SK-N-SH treated with all-trans-retinoic acid at 6 μM for 48 hours (cell line): Measurements from ENCODE around the gene TRIM31.

Source experiments
- ATAC-seq: fragments of 200-7000 bp; cut with Tn5 transposase; 3 replicates; pipeline ENCODE4 v1.9.1; 2020; ENCODE audit warnings: mild to moderate bottlenecking, moderate library complexity
- CREB5 ChIP-seq: fragments of 250-450 bp; sonication (Bioruptor Pico); IDR thresholded peaks from 2 replicates; pipeline ENCODE4 v1.5.1; 2020; ENCODE audit warnings: low read depth, mild to moderate bottlenecking, moderate library complexity
- CSDC2 ChIP-seq: fragments of 250-450 bp; sonication (Bioruptor Pico); IDR thresholded peaks from 2 replicates; pipeline ENCODE4 v1.5.0; 2020; ENCODE audit warnings: mild to moderate bottlenecking, moderate library complexity
- CSRNP3 ChIP-seq: fragments of 250-450 bp; sonication (Bioruptor Pico); IDR thresholded peaks from 2 replicates; pipeline ENCODE4 v1.5.1; 2021; ENCODE audit warnings: mild to moderate bottlenecking, moderate library complexity
- OSR1 ChIP-seq: fragments of 250-450 bp; sonication (Bioruptor Pico); IDR thresholded peaks from 2 replicates; pipeline ENCODE4 v1.8.0; 2022; ENCODE audit warnings: moderate library complexity, mild to moderate bottlenecking, inconsistent platforms
- POU6F1 ChIP-seq: fragments of 250-450 bp; sonication (Bioruptor Pico); IDR thresholded peaks from 2 replicates; pipeline ENCODE4 v1.8.0; 2021; ENCODE audit warnings: low read depth, mild to moderate bottlenecking, moderate library complexity, borderline replicate concordance
- PPARA ChIP-seq: fragments of 250-450 bp; sonication (Bioruptor Pico); IDR thresholded peaks from 2 replicates; pipeline ENCODE4 v1.5.0; 2020; ENCODE audit warnings: mild to moderate bottlenecking, borderline replicate concordance
- RARB ChIP-seq: fragments of 250-450 bp; sonication (Bioruptor Pico); IDR thresholded peaks from 2 replicates; pipeline ENCODE4 v1.8.0; 2021; ENCODE audit warnings: mild to moderate bottlenecking, moderate library complexity
- SNAI2 ChIP-seq: fragments of 250-450 bp; sonication (Bioruptor Pico); IDR thresholded peaks from 2 replicates; pipeline ENCODE4 v1.5.0; 2020; ENCODE audit warnings: mild to moderate bottlenecking, moderate library complexity
- TCF4 ChIP-seq: fragments of 250-450 bp; sonication (Bioruptor Pico); IDR thresholded peaks from 2 replicates; pipeline ENCODE4 v1.8.0; 2021; ENCODE audit warnings: mild to moderate bottlenecking, moderate library complexity, borderline replicate concordance
- TOX ChIP-seq: fragments of 250-450 bp; sonication (Bioruptor Pico); IDR thresholded peaks from 2 replicates; pipeline ENCODE4 v1.8.0; 2021; ENCODE audit warnings: mild to moderate bottlenecking, moderate library complexity, borderline replicate concordance
- TSHZ2 ChIP-seq: fragments of 250-450 bp; sonication (Bioruptor Pico); IDR thresholded peaks from 2 replicates; pipeline ENCODE4 v1.5.0; 2020; ENCODE audit warnings: mild to moderate bottlenecking, moderate library complexity
- ZFP3 ChIP-seq: fragments of 250-450 bp; sonication (Bioruptor Pico); IDR thresholded peaks from 2 replicates; pipeline ENCODE4 v1.5.0; 2020; ENCODE audit warnings: mild to moderate bottlenecking, moderate library complexity
- ZFP30 ChIP-seq: fragments of 450-650 bp; formaldehyde crosslinking; IDR thresholded peaks from 2 replicates; pipeline ENCODE4 v1.5.0; 2022; ENCODE audit warnings: mild to moderate bottlenecking, moderate library complexity

TRIM31 gene

GRCh38 chr6:30150671-30151395 lies 37.9 kb upstream of the TRIM31 start (continued):
- TF ChIP-seq RARB (CRISPR knock-in tag) (no peak), CSDC2 (CRISPR knock-in tag) (no peak), TOX (no peak)
- TF ChIP-seq, all 23 proteins: peak for 0

- TF ChIP-seq POU6F1 (no peak), ZFP3 (CRISPR knock-in tag) (no peak), TCF4 (CRISPR knock-in tag) (no peak), CSRNP3 (no peak), OSR1 (CRISPR knock-in tag) (no peak), RARB (CRISPR knock-in tag) (no peak), CREB5 (CRISPR knock-in tag) (no peak), TOX (no peak), TSHZ2 (no peak)
- no peak for ATAC-seq
Measured at GRCh38 chr6:30149858-30150550, 37.1 kb upstream of the TRIM31 start.

- TF ChIP-seq TCF4 (CRISPR knock-in tag) = no peak
- no peak for TF ChIP-seq CSRNP3
Measured at GRCh38 chr6:30149234-30149633, 36.3 kb upstream of the TRIM31 start.

GRCh38 chr6:30147096-30147495 lies 34.2 kb upstream of the TRIM31 start:
- ATAC-seq = no peak
- TF ChIP-seq PPARA (CRISPR knock-in tag) = no peak
- TF ChIP-seq TOX = no peak
- no peak for TF ChIP-seq ZFP30 (CRISPR knock-in tag)
- TF ChIP-seq CSRNP3 = no peak
- TF ChIP-seq TSHZ2 = no peak
- no peak for TF ChIP-seq CREB5 (CRISPR knock-in tag)
- no peak for TF ChIP-seq POU6F1
- TF ChIP-seq SNAI2 (CRISPR knock-in tag) = no peak
- TF ChIP-seq TCF4 (CRISPR knock-in tag) = no peak

More at GRCh38 chr6:30149234-30149633, 36.3 kb upstream of the TRIM31 start:
- ATAC-seq = 0 out of 3 replicates have a peak, but pooled peaks have one; percentile 38
